SK-N-MC (cell line): ENCODE measurements around the gene EVC2.

ENCODE experiments used
- EZH2 ChIP-seq: fragments of 200-600 bp; sonication (generic); IDR thresholded peaks from one replicate; pipeline ENCODE4 v1.6.1; 2017; ENCODE audit warnings: antibody characterized with exemption
- POLR2AphosphoS5 ChIP-seq: IDR thresholded peaks from 2 replicates; pipeline ENCODE4 v1.6.1; 2012; ENCODE audit warnings: mild to moderate bottlenecking, low read depth, low read length, borderline replicate concordance

DNA sequence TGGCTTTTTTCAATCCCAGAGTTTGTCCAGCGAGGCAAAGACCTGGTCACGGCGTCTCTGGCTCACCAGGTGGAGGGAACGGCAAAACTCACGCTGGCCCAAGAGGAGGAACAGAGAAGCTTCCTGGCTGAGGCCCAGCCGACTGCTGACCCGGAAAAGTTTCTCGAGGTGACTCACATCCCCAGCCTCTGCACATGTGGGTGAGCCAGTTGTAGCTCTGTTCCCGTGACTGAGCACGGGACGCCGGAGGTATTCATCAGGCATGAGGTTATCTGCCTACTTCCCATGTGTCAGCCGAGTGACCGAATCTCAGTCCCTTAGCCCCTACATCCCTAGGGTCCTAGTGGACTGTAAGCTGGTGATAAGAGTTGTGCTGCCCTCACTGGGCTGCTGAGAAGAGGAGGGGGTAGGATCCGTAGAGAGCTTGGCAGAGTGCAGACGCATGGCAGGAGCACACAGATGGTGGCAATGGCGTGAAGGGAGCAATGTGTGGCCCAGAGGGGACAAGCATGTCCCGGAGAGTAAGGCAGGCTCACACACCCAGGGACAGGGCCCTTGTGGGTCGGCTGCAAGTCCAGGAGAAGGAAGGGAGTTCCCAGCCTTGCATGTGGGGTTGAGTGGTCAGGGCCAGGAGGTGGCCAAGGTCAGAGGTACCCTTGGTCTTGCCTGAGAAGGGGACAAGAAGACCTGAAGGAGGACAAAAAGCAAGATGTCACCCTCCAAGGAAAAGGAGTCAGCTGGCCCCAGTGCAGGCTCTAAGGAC is 45.6 kb upstream of the EVC2 start:
- TF ChIP-seq EZH2 (no peak), POLR2AphosphoS5 (no peak)
